ENCODE results near the gene BORCS8.
"Not testable (repeated sequence)": the region's sequence is repeated elsewhere in the genome, so short reads cannot be mapped to it uniquely, and the experiment has no call there.

Gene BORCS8

GRCh38 chr19:19179548-19180441 is 12.2 kb downstream of the BORCS8 start:
- DNase-seq, result no peak

GRCh38 chr19:19176950-19177349 is 15.0 kb downstream of the BORCS8 start:
- DNase-seq, result no peak

GRCh38 chr19:19173243-19173642 is 18.7 kb downstream of the BORCS8 start:
- not testable (repeated sequence) for DNase-seq

GRCh38 chr19:19171821-19172532 is 20.0 kb downstream of the BORCS8 start:
- DNase-seq, result no peak

- DNase-seq, result no peak
These were observed 20.9 kb downstream of the BORCS8 start for GRCh38 chr19:19170873-19171672.

- peak; percentile 69 to 70 for DNase-seq
These were observed 21.7 kb downstream of the BORCS8 start, which contains the start of gene MEF2B for GRCh38 chr19:19170053-19170872. Gene MEF2B, minus strand, starts transcription at chr19:19170263. Its CDS starts 19,528 bp downstream, at chr19:19150735.

- no peak for DNase-seq
These were observed 22.5 kb downstream of the BORCS8 start for GRCh38 chr19:19169236-19170052.

GRCh38 chr19:19167612-19168011 is 24.3 kb downstream of the BORCS8 start:
- DNase-seq, result no peak

- DNase-seq, result no peak
These were observed 26.6 kb downstream of the BORCS8 start for GRCh38 chr19:19165396-19165795.

- no peak for DNase-seq
These were observed 29.5 kb downstream of the BORCS8 start for GRCh38 chr19:19162495-19162894.

GRCh38 chr19:19160461-19161035 is 31.4 kb downstream of the BORCS8 start:
- DNase-seq, result no peak

- DNase-seq, result no peak
These were observed 32.4 kb downstream of the BORCS8 start for GRCh38 chr19:19159534-19159933.

GRCh38 chr19:19157808-19158207 is 34.1 kb downstream of the BORCS8 start:
- DNase-seq, result no peak

- no peak for DNase-seq
These were observed 36.3 kb downstream of the BORCS8 start for GRCh38 chr19:19155495-19156219.

GRCh38 chr19:19154768-19155494 is 37.0 kb downstream of the BORCS8 start:
- no peak for DNase-seq

GRCh38 chr19:19152668-19153384 is 39.1 kb downstream of the BORCS8 start:
- no peak for DNase-seq

- DNase-seq, result no peak
These were observed 40.5 kb downstream of the BORCS8 start for GRCh38 chr19:19151418-19151817.

- no peak for DNase-seq
These were observed 42.5 kb downstream of the BORCS8 start for GRCh38 chr19:19149435-19149834.

- not testable (repeated sequence) for DNase-seq
These were observed 43.4 kb downstream of the BORCS8 start for GRCh38 chr19:19148504-19148903.

Data from activated CD4-positive, alpha-beta T cell treated with anti-CD3 and anti-CD28 coated beads for 4 hours (primary cell).